NCI-H446 treated with DMSO at 0.1 percent for 48 hours (cell line): ENCODE results near the gene CHST9.
"Not testable (repeated sequence)": the region's sequence is repeated elsewhere in the genome, so short reads cannot be mapped to it uniquely, and the experiment has no call there.

Experiments
- DNase-seq: peaks from one replicate; lab custom pipeline; 2025; lab: John Stamatoyannopoulos, UW

Gene CHST9

GRCh38 chr18:27093290-27093689, 91.8 kb downstream of the CHST9 start:
- DNase-seq = not testable (repeated sequence)

- DNase-seq = no peak
These were observed 103.4 kb downstream of the CHST9 start for GRCh38 chr18:27081701-27082100.

GRCh38 chr18:27075828-27076227, 109.3 kb downstream of the CHST9 start:
- no peak for DNase-seq

- no peak for DNase-seq
These were observed 111.7 kb downstream of the CHST9 start for GRCh38 chr18:27073404-27073830.

- DNase-seq = no peak
These were observed 120.4 kb downstream of the CHST9 start for GRCh38 chr18:27064673-27065072.

GRCh38 chr18:27062802-27063201, 122.3 kb downstream of the CHST9 start:
- no peak for DNase-seq

GRCh38 chr18:27061488-27062095, 123.5 kb downstream of the CHST9 start:
- DNase-seq = no peak

- no peak for DNase-seq
These were observed 127.4 kb downstream of the CHST9 start for GRCh38 chr18:27057519-27058234.

- no peak for DNase-seq
These were observed 130.2 kb downstream of the CHST9 start for GRCh38 chr18:27054926-27055325.

- no peak for DNase-seq
These were observed 135.1 kb downstream of the CHST9 start for GRCh38 chr18:27049969-27050368.

- DNase-seq = no peak
These were observed 139.8 kb downstream of the CHST9 start for GRCh38 chr18:27045342-27045741.

GRCh38 chr18:27042177-27042576, 142.9 kb downstream of the CHST9 start:
- DNase-seq = no peak

GRCh38 chr18:27040796-27041195, 144.3 kb downstream of the CHST9 start:
- DNase-seq = no peak

GRCh38 chr18:27033722-27034121, 151.4 kb downstream of the CHST9 start:
- no peak for DNase-seq

GRCh38 chr18:27030421-27030820, 154.7 kb downstream of the CHST9 start:
- no peak for DNase-seq

GRCh38 chr18:27022477-27022876, 162.6 kb downstream of the CHST9 start:
- DNase-seq = no peak

- no peak for DNase-seq
These were observed 167.1 kb downstream of the CHST9 start for GRCh38 chr18:27017901-27018500.

GRCh38 chr18:27014841-27015240, 170.3 kb downstream of the CHST9 start:
- no peak for DNase-seq

GRCh38 chr18:27010784-27011183, 174.3 kb downstream of the CHST9 start:
- DNase-seq = no peak

GRCh38 chr18:27009293-27009692, 175.8 kb downstream of the CHST9 start:
- no peak for DNase-seq

- no peak for DNase-seq
These were observed 176.5 kb downstream of the CHST9 start for GRCh38 chr18:27008575-27008974.

GRCh38 chr18:27007880-27008279, 177.2 kb downstream of the CHST9 start:
- DNase-seq = no peak

- no peak for DNase-seq
These were observed 179.5 kb downstream of the CHST9 start for GRCh38 chr18:27005589-27005988.
